C4-2B (cell line): Measurements from ENCODE around the gene DDX6.

Experiments used
- ZFX ChIP-seq: fragments of 450-650 bp; IDR thresholded peaks from 2 replicates; pipeline ENCODE4 v1.6.1; 2017
- TF ChIP-seq, protein P1 (sequence below): fragments of 450-650 bp; conservative IDR thresholded peaks from 2 replicates; pipeline ENCODE4 v1.5.1; 2017; ENCODE audit warnings: mild to moderate bottlenecking

GRCh38 chr11:118812485-118812884, 21.5 kb upstream of the DDX6 start:
- TF ChIP-seq, protein P1, sequence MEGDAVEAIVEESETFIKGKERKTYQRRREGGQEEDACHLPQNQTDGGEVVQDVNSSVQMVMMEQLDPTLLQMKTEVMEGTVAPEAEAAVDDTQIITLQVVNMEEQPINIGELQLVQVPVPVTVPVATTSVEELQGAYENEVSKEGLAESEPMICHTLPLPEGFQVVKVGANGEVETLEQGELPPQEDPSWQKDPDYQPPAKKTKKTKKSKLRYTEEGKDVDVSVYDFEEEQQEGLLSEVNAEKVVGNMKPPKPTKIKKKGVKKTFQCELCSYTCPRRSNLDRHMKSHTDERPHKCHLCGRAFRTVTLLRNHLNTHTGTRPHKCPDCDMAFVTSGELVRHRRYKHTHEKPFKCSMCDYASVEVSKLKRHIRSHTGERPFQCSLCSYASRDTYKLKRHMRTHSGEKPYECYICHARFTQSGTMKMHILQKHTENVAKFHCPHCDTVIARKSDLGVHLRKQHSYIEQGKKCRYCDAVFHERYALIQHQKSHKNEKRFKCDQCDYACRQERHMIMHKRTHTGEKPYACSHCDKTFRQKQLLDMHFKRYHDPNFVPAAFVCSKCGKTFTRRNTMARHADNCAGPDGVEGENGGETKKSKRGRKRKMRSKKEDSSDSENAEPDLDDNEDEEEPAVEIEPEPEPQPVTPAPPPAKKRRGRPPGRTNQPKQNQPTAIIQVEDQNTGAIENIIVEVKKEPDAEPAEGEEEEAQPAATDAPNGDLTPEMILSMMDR: no peak
- no peak for TF ChIP-seq ZFX
